ENCODE data around the gene SHOC2.

GRCh38 chr10:111057006-111057405 lies 137.6 kb downstream of the SHOC2 start:
- TF ChIP-seq CTCF (IDR thresholded peaks at IDR 0.05; ENCODE audit: poor library complexity, severe bottlenecking) (no peak), EP300 (conservative IDR thresholded peaks at IDR 0.05; ENCODE audit: poor library complexity, severe bottlenecking) (no peak), RAD21 (conservative IDR thresholded peaks at IDR 0.05) (no peak), MXI1 (conservative IDR thresholded peaks at IDR 0.05; ENCODE audit: poor library complexity, severe bottlenecking) (no peak)
